Stimulated activated CD8-positive, alpha-beta memory T cell treated with anti-CD3 and anti-CD28 coated beads, Interleukin-4, amount 100 ng/mL, for 4 hours (primary cell): ENCODE measurements around the gene TRIM63.
A peak's percentile ranks its signal among the peaks of the same experiment; 100 is the strongest.

Source experiments
- DNase-seq, 2 donors: peaks; one replicate each; pipeline ENCODE4 v3.0.0-alpha.2; 2020; ENCODE audit warnings: low read depth in 2 of 2, low spot score in 1 of 2

TRIM63 gene

GRCh38 chr1:26035203-26035958 is 32.0 kb downstream of the TRIM63 start:
- DNase-seq = peak; percentile 85 to 89

GRCh38 chr1:26034504-26035202 is 32.8 kb downstream of the TRIM63 start:
- DNase-seq = no peak

GRCh38 chr1:26032656-26033357 is 34.6 kb downstream of the TRIM63 start:
- DNase-seq = no peak

GRCh38 chr1:26031611-26032220 is 35.7 kb downstream of the TRIM63 start:
- no peak for DNase-seq

- DNase-seq = no peak
Measured at GRCh38 chr1:26031196-26031595, 36.2 kb downstream of the TRIM63 start.

GRCh38 chr1:26029864-26030481 is 37.5 kb downstream of the TRIM63 start:
- DNase-seq = no peak

- DNase-seq = no peak
Measured at GRCh38 chr1:26029054-26029863, 38.2 kb downstream of the TRIM63 start.

- DNase-seq = no peak
Measured at GRCh38 chr1:26028490-26028980, 38.9 kb downstream of the TRIM63 start.

GRCh38 chr1:26027716-26028489 is 39.5 kb downstream of the TRIM63 start:
- no peak for DNase-seq

- no peak for DNase-seq
Measured at GRCh38 chr1:26025517-26025916, 41.9 kb downstream of the TRIM63 start.

- DNase-seq = no peak
Measured at GRCh38 chr1:26025060-26025459, 42.4 kb downstream of the TRIM63 start.

GRCh38 chr1:26023826-26024225 is 43.6 kb downstream of the TRIM63 start:
- no peak for DNase-seq

- DNase-seq = no peak
Measured at GRCh38 chr1:26023009-26023408, 44.4 kb downstream of the TRIM63 start.

- no peak for DNase-seq
Measured at GRCh38 chr1:26022404-26022779, 45.0 kb downstream of the TRIM63 start.

- DNase-seq = no peak
Measured at GRCh38 chr1:26021647-26022403, 45.6 kb downstream of the TRIM63 start, which contains the start of gene EXTL1. EXTL1 (plus strand) TSS chr1:26021775; CDS start chr1:26022647, 872 bp downstream.

- DNase-seq = no peak
Measured at GRCh38 chr1:26020941-26021646, 46.3 kb downstream of the TRIM63 start.

GRCh38 chr1:26020330-26020768 is 47.1 kb downstream of the TRIM63 start:
- no peak for DNase-seq
